GM12878 (cell line): Measurements from ENCODE around the gene SIGLECL1.

Source experiments
- BHLHE40 ChIP-seq, 2 experiments: fragments of 450-650 bp in 1 of 2; IDR thresholded peaks; 2 replicates each; pipeline ENCODE4 v1.6.1; 2011 to 2017; ENCODE audit warnings: low read depth in 2 of 2, borderline replicate concordance in 1 of 2, improper control_type of control experiment in 1 of 2, low read length in 1 of 2, mild to moderate bottlenecking in 1 of 2
- CREM ChIP-seq: IDR thresholded peaks from 2 replicates; pipeline ENCODE4 v1.6.1; 2014; ENCODE audit warnings: antibody characterized with exemption, low read depth
- CTCF ChIP-seq, 3 experiments: IDR thresholded peaks in 2 of 3; conservative IDR thresholded peaks in 1 of 3; 2 replicates each; pipeline ENCODE4 v1.5.1; 2011; ENCODE audit warnings: low read depth in 3 of 3, low read length in 3 of 3, mild to moderate bottlenecking in 3 of 3, control low read depth in 2 of 3, moderate library complexity in 2 of 3, inconsistent platforms in 1 of 3, mixed read lengths in 1 of 3; ENCODE audit not compliant: control insufficient read depth in 2 of 3, insufficient read depth in 1 of 3; ENCODE audit errors: extremely low read depth in 1 of 3
- EP300 ChIP-seq, 2 experiments: fragments of 150-350 bp in 1 of 2; IDR thresholded peaks; 2 replicates each; pipeline ENCODE4 v1.6.1; 2011 to 2012; ENCODE audit warnings: low read depth in 2 of 2, low read length in 2 of 2, borderline replicate concordance in 1 of 2, improper control_type of control experiment in 1 of 2, inconsistent platforms in 1 of 2; ENCODE audit not compliant: control insufficient read depth in 1 of 2
- HDGF ChIP-seq: fragments of 450-650 bp; IDR thresholded peaks from 2 replicates; pipeline ENCODE4 v1.6.1; 2016; ENCODE audit warnings: antibody characterized with exemption
- MYC ChIP-seq: IDR thresholded peaks from 2 replicates; pipeline ENCODE4 v1.6.1; 2011; ENCODE audit warnings: mild to moderate bottlenecking, low read length, moderate library complexity, inconsistent platforms; ENCODE audit not compliant: insufficient read depth, insufficient replicate concordance, insufficient read length, severe bottlenecking
- ZNF207 ChIP-seq: fragments of 450-650 bp; IDR thresholded peaks from 2 replicates; pipeline ENCODE4 v1.6.1; 2014; ENCODE audit warnings: antibody characterized with exemption, mild to moderate bottlenecking, borderline replicate concordance
- TF ChIP-seq, protein P1 (sequence below): IDR thresholded peaks from 2 replicates; pipeline ENCODE4 v1.6.1; 2012; ENCODE audit warnings: mild to moderate bottlenecking, low read depth, low read length

DNA sequence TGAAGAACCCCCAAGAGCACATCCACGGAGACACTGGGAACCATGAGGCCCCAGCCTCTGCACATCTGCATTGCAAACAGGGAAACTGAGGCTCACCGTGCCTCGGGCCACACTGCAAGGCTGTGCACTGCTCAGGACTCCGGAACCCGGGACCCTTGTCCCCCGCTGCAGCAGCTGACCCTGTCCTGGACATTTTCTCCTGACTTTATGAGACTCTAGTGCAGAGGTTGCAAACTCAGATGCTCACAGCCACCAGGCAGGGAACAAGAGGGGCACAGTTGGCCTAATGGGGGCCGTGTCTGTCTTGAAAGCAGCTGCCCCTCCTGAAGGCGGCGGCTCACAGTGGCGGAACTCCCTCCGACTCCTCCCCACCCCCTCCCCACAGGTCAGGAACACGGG is 44.1 kb downstream of the SIGLECL1 start:
- TF ChIP-seq BHLHE40 (IDR thresholded peaks at IDR 0.05; ENCODE audit: borderline replicate concordance in 1 of 2, low read depth in 2 of 2, low read length in 1 of 2) (no peak), CTCF (IDR thresholded peaks at IDR 0.05 in 2 of 3, conservative IDR thresholded peaks at IDR 0.05 in 1 of 3; ENCODE audit: control insufficient read depth in 2 of 3, extremely low read depth in 1 of 3, insufficient read depth in 1 of 3, low read depth in 3 of 3, low read length in 3 of 3) (no peak), EP300 (IDR thresholded peaks at IDR 0.05; ENCODE audit: borderline replicate concordance in 1 of 2, control insufficient read depth in 1 of 2, low read depth in 2 of 2, low read length in 2 of 2) (no peak), MYC (no peak), CREM (no peak), ZNF207 (no peak), HDGF (no peak)
- TF ChIP-seq, protein P1, sequence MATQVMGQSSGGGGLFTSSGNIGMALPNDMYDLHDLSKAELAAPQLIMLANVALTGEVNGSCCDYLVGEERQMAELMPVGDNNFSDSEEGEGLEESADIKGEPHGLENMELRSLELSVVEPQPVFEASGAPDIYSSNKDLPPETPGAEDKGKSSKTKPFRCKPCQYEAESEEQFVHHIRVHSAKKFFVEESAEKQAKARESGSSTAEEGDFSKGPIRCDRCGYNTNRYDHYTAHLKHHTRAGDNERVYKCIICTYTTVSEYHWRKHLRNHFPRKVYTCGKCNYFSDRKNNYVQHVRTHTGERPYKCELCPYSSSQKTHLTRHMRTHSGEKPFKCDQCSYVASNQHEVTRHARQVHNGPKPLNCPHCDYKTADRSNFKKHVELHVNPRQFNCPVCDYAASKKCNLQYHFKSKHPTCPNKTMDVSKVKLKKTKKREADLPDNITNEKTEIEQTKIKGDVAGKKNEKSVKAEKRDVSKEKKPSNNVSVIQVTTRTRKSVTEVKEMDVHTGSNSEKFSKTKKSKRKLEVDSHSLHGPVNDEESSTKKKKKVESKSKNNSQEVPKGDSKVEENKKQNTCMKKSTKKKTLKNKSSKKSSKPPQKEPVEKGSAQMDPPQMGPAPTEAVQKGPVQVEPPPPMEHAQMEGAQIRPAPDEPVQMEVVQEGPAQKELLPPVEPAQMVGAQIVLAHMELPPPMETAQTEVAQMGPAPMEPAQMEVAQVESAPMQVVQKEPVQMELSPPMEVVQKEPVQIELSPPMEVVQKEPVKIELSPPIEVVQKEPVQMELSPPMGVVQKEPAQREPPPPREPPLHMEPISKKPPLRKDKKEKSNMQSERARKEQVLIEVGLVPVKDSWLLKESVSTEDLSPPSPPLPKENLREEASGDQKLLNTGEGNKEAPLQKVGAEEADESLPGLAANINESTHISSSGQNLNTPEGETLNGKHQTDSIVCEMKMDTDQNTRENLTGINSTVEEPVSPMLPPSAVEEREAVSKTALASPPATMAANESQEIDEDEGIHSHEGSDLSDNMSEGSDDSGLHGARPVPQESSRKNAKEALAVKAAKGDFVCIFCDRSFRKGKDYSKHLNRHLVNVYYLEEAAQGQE, result no peak
